NCI-H524 (cell line): ENCODE data around the gene FGF4.

Source experiments
- DNase-seq, 2 experiments: peaks; one replicate each; lab custom pipeline; 2025; lab: John Stamatoyannopoulos, UW

Gene FGF4

GRCh38 chr11:69807106-69807815 lies 32.1 kb upstream of the FGF4 start:
- no peak for DNase-seq

- no peak for DNase-seq
Observed at GRCh38 chr11:69804769-69805508, 29.8 kb upstream of the FGF4 start.

GRCh38 chr11:69803604-69804218 lies 28.6 kb upstream of the FGF4 start:
- DNase-seq = no peak

- no peak for DNase-seq
Observed at GRCh38 chr11:69803022-69803421, 27.9 kb upstream of the FGF4 start.

- DNase-seq = no peak
Observed at GRCh38 chr11:69802590-69802989, 27.4 kb upstream of the FGF4 start.

GRCh38 chr11:69801513-69802335 lies 26.6 kb upstream of the FGF4 start:
- DNase-seq = peak in 1 of 2 experiments; percentile 21

GRCh38 chr11:69800278-69800677 lies 25.1 kb upstream of the FGF4 start:
- no peak for DNase-seq

- no peak for DNase-seq
Observed at GRCh38 chr11:69799582-69799981, 24.4 kb upstream of the FGF4 start.

- DNase-seq = no peak
Observed at GRCh38 chr11:69799097-69799496, 24.0 kb upstream of the FGF4 start.

- DNase-seq = no peak
Observed at GRCh38 chr11:69797737-69798528, 22.8 kb upstream of the FGF4 start.

- no peak for DNase-seq
Observed at GRCh38 chr11:69797156-69797555, 22.0 kb upstream of the FGF4 start.

- DNase-seq = no peak
Observed at GRCh38 chr11:69796063-69796462, 20.9 kb upstream of the FGF4 start.

GRCh38 chr11:69791276-69792180 lies 16.4 kb upstream of the FGF4 start:
- no peak for DNase-seq

- no peak for DNase-seq
Observed at GRCh38 chr11:69788956-69789355, 13.8 kb upstream of the FGF4 start.

GRCh38 chr11:69787906-69788305 lies 12.8 kb upstream of the FGF4 start:
- DNase-seq = no peak

GRCh38 chr11:69787457-69787856 lies 12.3 kb upstream of the FGF4 start:
- DNase-seq = no peak

GRCh38 chr11:69781241-69781640 lies 6.1 kb upstream of the FGF4 start:
- DNase-seq = no peak

GRCh38 chr11:69778373-69778772 lies 3.2 kb upstream of the FGF4 start:
- no peak for DNase-seq

- no peak for DNase-seq
Observed at GRCh38 chr11:69774354-69775162, 583 bp downstream of the FGF4 start.
